Mucosa of rectum (tissue), 2 donors: Measurements from ENCODE around the gene LRP5.

Experiments used
- H3K27ac ChIP-seq, 2 donors: one replicate each; pipeline ENCODE4 v1.7.0; 2013; ENCODE audit warnings: inconsistent platforms in 2 of 2, low read depth in 2 of 2, low read length in 2 of 2
- H3K27me3 ChIP-seq, 2 donors: one replicate each; pipeline ENCODE4 v1.7.0; 2013; ENCODE audit warnings: low read length in 2 of 2; ENCODE audit not compliant: control insufficient read depth in 2 of 2, insufficient read depth in 2 of 2
- H3K36me3 ChIP-seq, 2 donors: one replicate each; pipeline ENCODE4 v1.7.0; 2013; ENCODE audit warnings: low read length in 2 of 2; ENCODE audit not compliant: control insufficient read depth in 2 of 2, insufficient read depth in 2 of 2
- H3K4me1 ChIP-seq, 2 donors: one replicate each; pipeline ENCODE4 v1.7.0; 2013; ENCODE audit warnings: low read length in 2 of 2, mild to moderate bottlenecking in 1 of 2; ENCODE audit not compliant: control insufficient read depth in 2 of 2, insufficient read depth in 2 of 2
- H3K4me3 ChIP-seq, 2 donors: one replicate each; pipeline ENCODE4 v1.7.0; 2013; ENCODE audit warnings: low read length in 2 of 2
- H3K9ac ChIP-seq, 2 donors: one replicate each; pipeline ENCODE4 v1.7.0; 2013; ENCODE audit warnings: low read length in 2 of 2, low read depth in 1 of 2, mild to moderate bottlenecking in 1 of 2
- H3K9me3 ChIP-seq, 2 donors: one replicate each; pipeline ENCODE4 v1.7.0; 2013; ENCODE audit warnings: low read length in 2 of 2; ENCODE audit not compliant: control insufficient read depth in 2 of 2
- donor health status: healthy.
- donor health status: Normal muscosa, but diverticular disease.

The LRP5 gene

DNA sequence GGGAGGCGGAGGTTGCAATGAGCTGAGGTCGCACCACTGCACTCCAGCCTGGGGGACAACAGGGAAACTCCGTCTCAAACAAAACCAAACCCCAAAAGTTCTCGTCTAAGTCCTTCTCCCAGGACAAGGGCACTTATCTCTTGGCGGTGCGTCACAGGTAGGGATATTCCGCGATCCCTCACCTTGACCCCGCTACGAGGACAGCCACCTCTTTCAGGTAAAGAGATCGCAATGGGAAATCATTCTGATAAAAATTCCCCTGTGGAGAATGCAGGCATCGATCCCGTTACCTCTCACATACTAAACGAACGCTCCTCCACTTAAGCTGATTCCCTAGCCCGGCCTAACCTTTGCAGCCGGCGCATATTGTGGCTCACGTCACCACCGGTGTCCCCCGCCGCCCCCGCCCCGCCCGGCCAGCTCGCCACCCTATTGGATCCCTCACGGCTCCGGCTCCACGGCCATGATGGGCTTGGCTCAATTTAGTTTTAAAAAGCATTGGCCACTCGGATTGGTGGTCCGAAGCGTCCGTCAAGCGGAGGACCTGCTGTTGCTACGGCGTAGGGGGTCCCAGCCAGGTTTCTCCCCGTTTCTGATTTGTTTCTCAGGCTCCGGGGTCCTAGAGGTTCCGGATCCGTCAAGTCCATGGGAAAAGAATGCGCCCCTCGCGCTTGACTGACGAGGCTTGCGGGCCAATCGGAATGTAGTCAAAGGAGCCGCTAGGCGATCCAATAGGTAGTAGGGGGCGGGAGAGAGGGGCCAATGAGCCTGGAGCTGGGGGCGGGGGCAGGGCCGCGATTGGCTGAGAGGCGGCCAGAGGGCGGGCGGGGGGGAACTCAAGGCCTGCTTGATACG is 147.7 kb downstream of the LRP5 start:
- peak overlapping the region; percentile 88 to 89 for H3K9ac ChIP-seq
- no peaks in the 10 kb centered on the region for H3K27me3 ChIP-seq
- H3K9me3 ChIP-seq, result no peaks in the 10 kb centered on the region
- peak overlapping the region; percentile 96 for H3K27ac ChIP-seq
- H3K36me3 ChIP-seq, result no peaks in the 10 kb centered on the region
- peaks cover 31 to 39% of the 10 kb centered on the region in 2 donors for H3K4me1 ChIP-seq
- peak overlapping the region; percentile 89 to 92 for H3K4me3 ChIP-seq

DNA sequence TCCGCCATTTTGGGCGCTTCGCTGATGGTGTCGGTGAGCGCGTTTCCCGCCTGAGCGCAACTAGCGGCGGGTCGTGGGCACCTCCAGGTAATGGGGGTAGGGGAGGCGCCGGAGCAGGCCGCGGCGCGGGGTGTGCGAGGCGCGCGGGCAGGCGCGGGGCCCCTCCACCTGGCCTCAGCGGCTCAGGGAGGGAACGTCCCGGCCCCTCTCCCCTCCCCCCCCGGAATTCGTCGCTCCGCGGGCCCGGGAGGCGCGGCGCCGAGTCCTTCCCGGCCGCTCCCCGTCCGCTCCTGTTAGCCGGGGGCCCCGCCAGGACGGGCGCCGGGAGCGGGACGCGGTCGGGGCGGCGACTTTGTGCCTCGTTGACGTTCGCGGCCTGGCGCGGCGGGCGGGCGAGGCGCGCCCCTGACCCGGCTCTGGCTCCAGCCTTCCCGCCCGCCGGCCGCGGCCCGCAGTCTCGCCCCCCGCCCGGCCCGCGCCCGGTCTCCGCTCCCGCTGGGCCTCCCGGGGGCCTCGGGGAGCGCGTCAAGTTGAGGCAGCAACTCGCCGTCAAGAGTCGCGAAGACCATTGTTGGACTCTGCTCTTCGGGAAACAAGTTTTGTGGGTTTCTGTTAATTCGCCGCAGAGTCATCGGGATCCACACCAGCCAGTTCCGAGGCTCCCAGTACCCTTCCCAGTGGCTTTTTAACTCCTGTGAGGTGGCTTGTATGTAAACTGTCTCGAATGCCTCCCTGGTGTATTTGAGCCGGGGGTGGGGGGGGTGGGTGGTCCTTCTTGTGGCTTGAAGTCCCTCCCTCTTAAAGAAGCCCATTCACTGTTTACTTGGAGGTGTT is 148.6 kb downstream of the LRP5 start, which contains the start of gene PPP6R3:
Gene PPP6R3, plus strand, starts transcription at position 12 of the 834 bp plus-strand sequence. CDS start 76,913 bp downstream, outside the sequence.
- Histone ChIP-seq H3K9me3 (no peaks in the 10 kb centered on the region), H3K4me3 (peak within 1 kb of the TSS; percentile 89 to 92), H3K27ac (peak within 1 kb of the TSS; percentile 96), H3K36me3 (no peaks in the 10 kb centered on the region), H3K4me1 (peaks cover 33 to 42% of the 10 kb centered on the region in 2 donors), H3K9ac (peak within 1 kb of the TSS; percentile 88 to 89), H3K27me3 (no peaks in the 10 kb centered on the region)

DNA sequence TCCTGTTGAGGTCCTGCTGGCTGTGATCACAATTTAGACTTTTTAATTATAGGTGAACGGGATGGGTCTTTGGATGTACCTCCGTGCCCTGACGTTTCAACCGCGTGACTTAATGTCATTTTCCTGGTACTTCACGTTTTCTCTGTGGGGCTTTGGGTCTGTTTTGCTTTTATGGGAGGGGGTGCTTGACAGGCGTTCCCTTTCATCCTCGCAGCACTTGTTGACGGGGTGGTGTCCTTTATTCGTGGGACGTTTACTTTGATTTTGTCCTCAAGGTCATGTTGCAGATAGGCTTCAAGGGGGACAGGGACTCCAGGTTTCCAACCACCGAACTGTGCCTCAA is 149.2 kb downstream of the LRP5 start:
- no peaks in the 10 kb centered on the region for H3K36me3 ChIP-seq
- no peaks in the 10 kb centered on the region for H3K27me3 ChIP-seq
- no peaks in the 10 kb centered on the region for H3K9me3 ChIP-seq
- peak overlapping the region; percentile 9 to 96 for H3K27ac ChIP-seq
- peak overlapping the region; percentile 89 to 92 for H3K4me3 ChIP-seq
- H3K9ac ChIP-seq, result peak overlapping the region; percentile 85 to 89
- H3K4me1 ChIP-seq, result peaks cover 34 to 43% of the 10 kb centered on the region in 2 donors

- Histone ChIP-seq H3K9me3 (no peaks in the 10 kb centered on the region), H3K4me1 (peaks cover 39 to 46% of the 10 kb centered on the region in 2 donors), H3K36me3 (no peaks in the 10 kb centered on the region), H3K9ac (no peak overlapping the region), H3K27me3 (no peaks in the 10 kb centered on the region), H3K27ac (no peak overlapping the region), H3K4me3 (no peak overlapping the region)
These were observed 151.3 kb downstream of the LRP5 start for GRCh38 chr11:68463714-68464113.

DNA sequence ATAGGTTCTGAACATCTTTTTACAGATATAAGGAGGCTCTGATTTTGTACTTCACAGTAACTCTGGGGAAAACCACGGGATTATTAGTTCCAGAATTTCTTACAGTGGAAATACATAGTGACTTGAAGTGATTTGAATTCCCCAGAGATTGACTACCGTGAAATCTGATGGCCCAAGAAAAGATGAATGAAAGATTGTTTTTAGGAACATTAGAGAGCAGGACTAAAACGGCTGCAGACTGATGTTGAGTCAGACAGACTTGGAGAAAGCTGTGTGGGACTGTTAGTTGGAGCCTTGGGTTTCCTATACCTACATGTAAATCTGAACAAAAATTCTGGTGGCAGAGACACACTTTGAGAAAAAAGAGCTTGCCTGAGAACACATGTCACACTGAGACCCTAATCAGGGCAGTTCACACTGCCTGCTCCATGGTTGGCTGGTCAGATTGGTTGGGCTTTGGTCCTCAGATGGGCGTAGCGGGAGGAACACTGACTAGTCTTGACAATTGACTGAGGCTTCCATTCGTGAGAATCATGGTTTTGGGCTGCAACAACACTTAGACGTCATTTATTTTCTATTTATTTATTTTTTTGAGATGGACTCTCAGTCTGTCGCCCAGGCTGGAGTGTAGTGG is 154.9 kb downstream of the LRP5 start:
- no peak overlapping the region for H3K4me3 ChIP-seq
- no peaks in the 10 kb centered on the region for H3K27me3 ChIP-seq
- H3K4me1 ChIP-seq, result peaks cover 50 to 59% of the 10 kb centered on the region in 2 donors
- no peak overlapping the region for H3K27ac ChIP-seq
- peaks cover 0 to 9% of the 10 kb centered on the region in 2 donors for H3K36me3 ChIP-seq
- no peaks in the 10 kb centered on the region for H3K9me3 ChIP-seq
- H3K9ac ChIP-seq, result no peak overlapping the region

- Histone ChIP-seq H3K4me1 (peaks cover 42 to 49% of the 10 kb centered on the region in 2 donors), H3K9ac (no peak overlapping the region), H3K36me3 (peaks cover 0 to 10% of the 10 kb centered on the region in 2 donors), H3K27ac (no peak overlapping the region), H3K4me3 (no peak overlapping the region), H3K27me3 (no peaks in the 10 kb centered on the region), H3K9me3 (no peaks in the 10 kb centered on the region)
These were observed 155.9 kb downstream of the LRP5 start for GRCh38 chr11:68468217-68468828.

DNA sequence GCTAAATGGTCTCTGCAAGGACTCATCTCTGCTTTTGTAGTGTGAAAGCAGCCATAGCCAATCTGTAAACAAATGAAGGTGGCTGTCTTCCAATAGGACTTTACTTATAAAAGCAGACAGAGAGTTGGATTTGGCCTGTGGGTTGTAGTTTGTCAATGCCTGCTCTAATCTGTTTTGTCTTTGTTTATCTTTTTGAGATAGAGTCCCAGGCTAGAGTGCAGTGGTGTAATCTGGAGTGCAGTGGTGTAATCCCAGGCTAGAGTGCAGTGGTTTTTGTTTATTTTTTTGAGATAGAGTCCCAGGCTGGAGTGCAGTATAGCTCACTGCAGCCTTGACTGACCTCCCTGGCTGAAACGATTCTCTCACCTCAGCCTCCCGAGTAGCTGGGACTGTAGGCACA is 156.7 kb downstream of the LRP5 start:
- Histone ChIP-seq H3K27ac (no peak overlapping the region), H3K4me1 (peaks cover 38 to 50% of the 10 kb centered on the region in 2 donors)

GRCh38 chr11:68469642-68470041 is 157.3 kb downstream of the LRP5 start:
- Histone ChIP-seq H3K4me3 (no peak overlapping the region), H3K27me3 (no peaks in the 10 kb centered on the region), H3K27ac (no peak overlapping the region), H3K36me3 (peaks cover 0 to 10% of the 10 kb centered on the region in 2 donors), H3K9me3 (no peaks in the 10 kb centered on the region), H3K9ac (no peak overlapping the region), H3K4me1 (peaks cover 40 to 50% of the 10 kb centered on the region in 2 donors)

More for the DNA sequence above, 156.7 kb downstream of the LRP5 start:
- peaks cover 0 to 10% of the 10 kb centered on the region in 2 donors for H3K36me3 ChIP-seq
- H3K9ac ChIP-seq, result peak overlapping the region in 1 of 2 donors; percentile 9
- no peaks in the 10 kb centered on the region for H3K9me3 ChIP-seq
- H3K27me3 ChIP-seq, result no peaks in the 10 kb centered on the region
- H3K4me3 ChIP-seq, result no peak overlapping the region

DNA sequence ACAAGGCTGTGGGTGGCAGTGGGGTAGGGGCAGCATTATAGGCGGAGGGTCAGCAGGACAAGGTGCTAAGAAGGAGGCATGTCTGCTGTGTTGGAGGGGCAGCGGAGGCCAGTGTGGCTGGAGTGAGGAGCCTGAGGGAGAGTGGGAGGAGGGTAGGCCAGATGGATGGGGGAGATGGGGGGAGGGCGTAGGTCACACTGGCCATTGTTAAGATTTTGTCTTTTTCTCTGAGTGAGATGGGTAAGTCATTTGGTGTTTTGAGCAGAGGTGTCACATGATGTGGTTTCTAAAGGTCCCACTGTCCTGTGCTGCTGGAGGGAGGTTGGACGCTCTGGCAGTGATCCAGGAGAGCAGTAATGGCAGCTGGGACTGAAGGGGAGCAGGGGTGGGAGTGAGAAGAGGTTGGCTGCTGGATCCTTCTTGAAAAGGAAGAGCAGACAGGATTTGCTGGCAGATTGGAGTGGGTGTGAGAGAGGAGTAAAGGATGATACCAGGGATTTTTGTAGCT is 158.0 kb downstream of the LRP5 start:
- Histone ChIP-seq H3K4me1 (peaks cover 40 to 50% of the 10 kb centered on the region in 2 donors), H3K9me3 (no peaks in the 10 kb centered on the region), H3K4me3 (no peak overlapping the region), H3K27ac (no peak overlapping the region), H3K27me3 (no peaks in the 10 kb centered on the region), H3K36me3 (peaks cover 0 to 10% of the 10 kb centered on the region in 2 donors), H3K9ac (no peak overlapping the region)
